Astrocyte of the spinal cord (primary cell): ENCODE measurements around the gene COQ10A.

Experiments
- DNase-seq: peaks from one replicate; pipeline ENCODE4 v3.0.0; 2011; ENCODE audit warnings: low read depth, low spot score
- H3K4me3 ChIP-seq: 2 replicates; pipeline ENCODE4 v1.5.1; 2011; ENCODE audit warnings: low read depth, mild to moderate bottlenecking, low read length, moderate library complexity
- in situ Hi-C: cut with HindIII; loops from 2 replicates; pipeline ENCODE4 v1.10.0; 2017; ENCODE audit warnings: low sequenced_read_pairs
- TF ChIP-seq, protein P1 (sequence below): IDR thresholded peaks from 2 replicates; pipeline ENCODE4 v1.5.1; 2012; ENCODE audit warnings: low read depth, mild to moderate bottlenecking, low read length, inconsistent platforms

The COQ10A gene

DNA sequence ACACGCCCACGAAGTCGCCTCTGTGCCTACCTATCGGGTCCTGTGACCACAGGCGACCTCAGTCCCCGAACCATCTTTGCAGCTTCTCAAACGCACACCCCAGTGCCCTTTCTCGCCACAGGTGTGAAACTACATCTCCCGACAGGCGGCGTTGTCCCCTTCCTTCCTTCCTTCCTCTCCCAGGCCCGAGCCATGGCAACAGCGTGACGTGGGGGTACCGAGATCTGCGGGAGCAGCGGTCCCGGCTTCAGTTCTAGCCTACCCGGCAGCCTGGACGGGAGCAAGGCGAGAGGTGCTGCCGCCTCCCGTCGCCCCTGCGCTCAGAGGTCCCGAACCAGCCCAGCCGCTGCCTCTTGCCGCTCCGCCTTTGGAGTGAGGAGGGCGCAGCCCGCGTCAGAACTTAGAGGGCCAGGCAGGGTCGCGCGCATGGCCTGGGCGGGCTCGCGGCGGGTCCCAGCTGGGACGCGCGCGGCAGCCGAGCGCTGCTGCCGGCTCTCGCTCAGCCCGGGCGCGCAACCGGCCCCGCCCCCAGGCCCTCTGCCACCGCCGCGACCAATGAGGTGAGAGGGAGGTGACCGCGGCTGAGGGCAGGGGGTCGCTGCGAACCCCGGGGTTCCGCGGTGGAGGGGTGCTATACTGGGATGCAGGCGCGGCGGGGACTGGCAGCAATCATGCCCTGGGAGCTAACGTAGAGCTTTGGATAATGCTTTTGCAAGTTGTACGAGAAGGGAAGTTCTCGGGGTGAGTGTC is at the start of gene COQ10A:
COQ10A (plus strand) TSS at position 250 of the 750 bp plus-strand sequence; CDS start at position 427, 177 bp downstream.
- H3K4me3 ChIP-seq: peak within 1 kb of the TSS; percentile 72
- peak; percentile 84 for DNase-seq
- in situ Hi-C loops: no loop called here
- TF ChIP-seq, protein P1, sequence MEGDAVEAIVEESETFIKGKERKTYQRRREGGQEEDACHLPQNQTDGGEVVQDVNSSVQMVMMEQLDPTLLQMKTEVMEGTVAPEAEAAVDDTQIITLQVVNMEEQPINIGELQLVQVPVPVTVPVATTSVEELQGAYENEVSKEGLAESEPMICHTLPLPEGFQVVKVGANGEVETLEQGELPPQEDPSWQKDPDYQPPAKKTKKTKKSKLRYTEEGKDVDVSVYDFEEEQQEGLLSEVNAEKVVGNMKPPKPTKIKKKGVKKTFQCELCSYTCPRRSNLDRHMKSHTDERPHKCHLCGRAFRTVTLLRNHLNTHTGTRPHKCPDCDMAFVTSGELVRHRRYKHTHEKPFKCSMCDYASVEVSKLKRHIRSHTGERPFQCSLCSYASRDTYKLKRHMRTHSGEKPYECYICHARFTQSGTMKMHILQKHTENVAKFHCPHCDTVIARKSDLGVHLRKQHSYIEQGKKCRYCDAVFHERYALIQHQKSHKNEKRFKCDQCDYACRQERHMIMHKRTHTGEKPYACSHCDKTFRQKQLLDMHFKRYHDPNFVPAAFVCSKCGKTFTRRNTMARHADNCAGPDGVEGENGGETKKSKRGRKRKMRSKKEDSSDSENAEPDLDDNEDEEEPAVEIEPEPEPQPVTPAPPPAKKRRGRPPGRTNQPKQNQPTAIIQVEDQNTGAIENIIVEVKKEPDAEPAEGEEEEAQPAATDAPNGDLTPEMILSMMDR: peak; percentile 79

DNA sequence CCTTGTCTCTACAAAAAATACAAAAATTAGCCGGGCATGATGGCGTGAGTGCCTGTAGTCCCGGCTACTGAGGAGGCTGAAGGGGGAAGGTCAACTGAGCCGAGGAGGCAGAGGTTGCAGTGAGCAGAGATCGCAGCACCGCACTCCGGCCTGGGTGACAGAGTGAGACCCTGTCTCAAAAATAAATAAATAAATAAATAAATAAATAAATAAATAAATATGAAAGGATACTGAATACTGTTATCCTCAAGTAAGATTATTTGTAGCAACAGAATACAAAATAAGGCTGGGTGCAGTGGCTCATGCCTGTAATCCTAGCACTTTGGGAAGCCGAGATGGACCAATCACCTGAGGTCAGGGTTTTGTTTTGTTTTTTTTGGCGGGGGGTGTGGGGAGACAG is 46.9 kb upstream of the COQ10A start:
- no peak overlapping the region for H3K4me3 ChIP-seq
- in situ Hi-C loops: no loop called here
- DNase-seq: no peak
- TF ChIP-seq, protein P1: no peak

DNA sequence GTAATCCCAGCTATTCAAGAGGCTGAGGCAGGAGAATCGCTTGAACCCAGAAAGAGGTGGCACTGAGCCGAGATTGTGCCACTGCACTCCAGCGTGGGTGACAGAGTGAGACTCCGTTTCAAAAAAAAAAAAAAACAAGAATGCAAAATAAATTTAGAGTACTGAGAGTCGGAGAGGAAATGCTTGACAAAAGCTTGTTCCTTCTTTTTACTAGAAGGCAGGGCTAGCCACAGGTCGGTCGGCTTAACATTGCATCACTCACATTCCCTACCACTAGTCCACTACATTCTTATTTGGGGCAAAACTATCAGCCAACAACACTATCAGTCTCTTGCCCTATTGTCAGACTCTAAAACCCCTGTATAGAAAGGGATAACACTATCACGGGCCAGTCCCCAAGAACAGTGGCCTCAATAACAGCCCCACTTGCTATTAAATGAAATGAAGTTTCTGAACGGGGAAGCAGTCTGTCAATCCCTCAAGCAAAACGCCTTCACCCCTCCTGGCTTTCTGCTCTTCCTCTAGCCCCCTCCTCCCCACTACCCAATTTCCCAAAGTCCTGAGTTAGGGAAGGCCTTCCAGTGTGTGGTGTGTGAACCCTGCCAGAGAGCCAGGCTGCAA is 46.0 kb upstream of the COQ10A start:
- TF ChIP-seq, protein P1: no peak
- in situ Hi-C loops: no loop called here
- peak overlapping the region; percentile 95 for H3K4me3 ChIP-seq
- DNase-seq: peak; percentile 47

DNA sequence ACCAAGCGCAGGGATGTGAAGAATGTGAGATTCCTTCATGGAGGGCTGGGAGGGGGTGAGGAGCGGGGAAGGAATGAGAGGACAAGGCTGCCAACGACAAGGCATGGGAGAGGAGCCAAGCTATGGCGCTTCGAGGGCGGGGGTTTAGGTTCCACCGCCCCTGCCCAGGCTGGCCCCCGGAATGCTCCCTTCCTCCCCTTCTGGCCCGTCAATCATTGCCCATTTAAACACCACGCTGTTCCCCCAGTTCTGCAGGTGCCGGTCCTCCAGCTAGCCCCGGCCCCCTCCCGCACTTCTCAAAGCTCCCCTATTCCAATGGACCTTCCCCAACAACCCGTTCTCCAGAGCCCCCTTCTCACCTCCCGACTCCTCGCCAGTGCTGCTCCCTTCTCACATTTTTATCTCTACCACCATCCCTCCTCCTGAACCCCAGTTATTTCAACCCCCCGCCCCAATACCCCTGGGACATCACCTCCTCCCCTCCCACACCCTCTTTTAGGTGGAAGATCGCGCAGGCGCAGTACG is 45.4 kb upstream of the COQ10A start:
- TF ChIP-seq, protein P1: no peak
- H3K4me3 ChIP-seq: peak overlapping the region; percentile 95
- DNase-seq: peak; percentile 75
- in situ Hi-C loops: no loop called here

DNA sequence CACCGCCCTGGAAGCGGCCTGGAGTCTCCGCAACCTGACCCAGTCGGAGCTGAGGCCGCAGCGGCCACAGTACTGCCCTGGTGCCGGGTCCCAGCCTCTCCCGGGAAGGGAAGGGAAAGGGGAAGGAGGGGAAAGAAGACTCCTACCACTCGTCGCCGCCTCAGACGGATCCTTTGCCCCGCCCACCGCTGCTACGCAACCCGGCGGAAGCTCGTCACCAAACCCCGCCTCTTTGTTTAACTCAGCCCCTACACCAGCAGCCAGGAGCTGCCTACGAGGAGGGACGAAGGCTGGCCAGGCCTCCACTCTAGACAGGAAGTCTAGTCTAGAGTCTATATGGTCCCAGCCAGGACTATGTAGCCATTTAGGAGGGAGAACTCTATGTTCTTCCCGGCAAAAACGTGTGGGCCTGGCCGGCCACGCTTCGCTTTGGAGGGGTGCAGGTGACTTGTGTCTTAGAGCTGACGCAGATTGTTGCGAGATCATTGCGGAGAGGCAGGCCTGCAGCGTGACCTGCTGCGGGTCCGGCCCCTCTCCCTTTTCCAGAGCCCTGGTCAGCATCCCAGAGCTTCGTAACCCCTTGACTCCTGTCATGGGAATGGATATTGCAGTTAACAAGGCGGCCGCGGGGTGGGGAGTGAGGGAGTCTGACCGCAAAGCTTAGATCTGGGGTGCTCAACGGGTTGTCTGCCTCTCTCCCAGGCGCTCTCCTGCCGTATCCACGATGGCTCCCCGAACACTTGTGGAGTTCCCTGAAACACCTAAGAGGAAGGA is 44.8 kb upstream of the COQ10A start, which contains the start of gene RNF41:
RNF41 (minus strand) TSS at position 166 of the 774 bp plus-strand sequence. CDS start 7,875 bp downstream, outside the sequence.
- peak within 1 kb of the TSS; percentile 95 for H3K4me3 ChIP-seq
- peak; percentile 98 for DNase-seq
- in situ Hi-C loops: no loop called here
- TF ChIP-seq, protein P1: no peak

DNA sequence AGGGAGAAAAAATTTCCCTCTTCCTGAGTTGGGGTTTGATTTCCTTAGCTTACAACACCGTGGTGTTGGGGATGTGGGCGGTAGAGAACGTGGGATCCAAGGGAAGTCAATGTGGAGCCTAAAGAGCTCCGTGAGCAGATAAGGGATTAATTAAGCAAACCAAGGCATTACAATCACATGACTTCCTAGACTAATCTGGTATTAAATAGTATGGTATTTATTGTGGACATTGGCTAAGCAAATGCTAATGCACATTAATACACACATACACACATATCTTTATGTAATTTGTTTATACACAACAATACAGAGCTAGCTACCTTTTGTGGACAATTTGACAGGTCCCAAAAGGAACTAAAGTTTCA is 44.2 kb upstream of the COQ10A start:
- in situ Hi-C loops: no loop called here
- peak overlapping the region; percentile 95 for H3K4me3 ChIP-seq
- DNase-seq: peak; percentile 10
- TF ChIP-seq, protein P1: no peak
